ENCODE data around the gene CAPRIN1.

CAPRIN1 gene

DNA sequence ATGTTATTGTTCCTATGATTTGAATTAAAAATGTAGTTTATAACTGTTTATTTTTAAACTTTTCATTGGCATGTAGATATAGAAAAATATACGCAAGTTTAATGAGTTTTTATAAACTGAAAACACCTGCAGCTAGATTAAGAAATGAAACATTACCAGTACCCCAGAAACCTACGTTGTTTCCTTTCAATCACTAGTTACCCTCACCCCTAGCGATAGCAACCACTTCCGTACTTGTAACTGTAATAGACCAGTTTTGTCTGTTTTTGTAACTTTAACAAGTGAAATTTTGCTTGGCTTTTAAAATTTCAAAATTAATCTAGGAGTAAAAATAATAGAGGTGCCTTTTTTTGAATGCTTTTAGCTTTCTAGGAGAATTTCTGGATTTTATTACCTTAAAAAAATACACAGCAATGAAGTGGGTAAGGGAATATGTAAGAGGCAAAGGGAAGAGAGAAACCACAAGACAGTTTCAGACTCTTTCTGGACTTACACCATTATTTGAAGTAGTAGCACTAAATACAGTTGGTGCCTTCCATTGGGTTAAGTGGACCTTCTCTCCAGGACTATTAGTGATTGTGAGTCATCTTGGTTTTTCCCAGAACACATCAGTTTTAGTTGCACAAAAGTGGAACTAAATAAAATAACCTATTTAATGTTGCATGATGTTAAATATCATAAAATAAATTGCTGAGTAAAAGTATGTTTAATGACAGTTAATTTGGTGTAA lies 35.2 kb downstream of the CAPRIN1 start:
- TF ChIP-seq, protein P1, sequence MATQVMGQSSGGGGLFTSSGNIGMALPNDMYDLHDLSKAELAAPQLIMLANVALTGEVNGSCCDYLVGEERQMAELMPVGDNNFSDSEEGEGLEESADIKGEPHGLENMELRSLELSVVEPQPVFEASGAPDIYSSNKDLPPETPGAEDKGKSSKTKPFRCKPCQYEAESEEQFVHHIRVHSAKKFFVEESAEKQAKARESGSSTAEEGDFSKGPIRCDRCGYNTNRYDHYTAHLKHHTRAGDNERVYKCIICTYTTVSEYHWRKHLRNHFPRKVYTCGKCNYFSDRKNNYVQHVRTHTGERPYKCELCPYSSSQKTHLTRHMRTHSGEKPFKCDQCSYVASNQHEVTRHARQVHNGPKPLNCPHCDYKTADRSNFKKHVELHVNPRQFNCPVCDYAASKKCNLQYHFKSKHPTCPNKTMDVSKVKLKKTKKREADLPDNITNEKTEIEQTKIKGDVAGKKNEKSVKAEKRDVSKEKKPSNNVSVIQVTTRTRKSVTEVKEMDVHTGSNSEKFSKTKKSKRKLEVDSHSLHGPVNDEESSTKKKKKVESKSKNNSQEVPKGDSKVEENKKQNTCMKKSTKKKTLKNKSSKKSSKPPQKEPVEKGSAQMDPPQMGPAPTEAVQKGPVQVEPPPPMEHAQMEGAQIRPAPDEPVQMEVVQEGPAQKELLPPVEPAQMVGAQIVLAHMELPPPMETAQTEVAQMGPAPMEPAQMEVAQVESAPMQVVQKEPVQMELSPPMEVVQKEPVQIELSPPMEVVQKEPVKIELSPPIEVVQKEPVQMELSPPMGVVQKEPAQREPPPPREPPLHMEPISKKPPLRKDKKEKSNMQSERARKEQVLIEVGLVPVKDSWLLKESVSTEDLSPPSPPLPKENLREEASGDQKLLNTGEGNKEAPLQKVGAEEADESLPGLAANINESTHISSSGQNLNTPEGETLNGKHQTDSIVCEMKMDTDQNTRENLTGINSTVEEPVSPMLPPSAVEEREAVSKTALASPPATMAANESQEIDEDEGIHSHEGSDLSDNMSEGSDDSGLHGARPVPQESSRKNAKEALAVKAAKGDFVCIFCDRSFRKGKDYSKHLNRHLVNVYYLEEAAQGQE (IDR thresholded peaks at IDR 0.05; ENCODE audit: insufficient read depth in 1 of 2, low read depth in 2 of 2, low read length in 2 of 2) = no peak
- no peak for TF ChIP-seq POLR2AphosphoS5 (IDR thresholded peaks at IDR 0.05; ENCODE audit: low read depth, low read length)
- TF ChIP-seq FOXP2 (optimal IDR thresholded peaks at IDR 0.05; ENCODE audit: borderline replicate concordance, extremely low read depth, extremely low read length, insufficient read depth) = no peak
- no peak for TF ChIP-seq SIN3A (IDR thresholded peaks at IDR 0.05; ENCODE audit: borderline replicate concordance, insufficient read depth, low read length)
- no peak for TF ChIP-seq TAF1 (IDR thresholded peaks at IDR 0.05; ENCODE audit: borderline replicate concordance, insufficient read depth, low read length)

DNA sequence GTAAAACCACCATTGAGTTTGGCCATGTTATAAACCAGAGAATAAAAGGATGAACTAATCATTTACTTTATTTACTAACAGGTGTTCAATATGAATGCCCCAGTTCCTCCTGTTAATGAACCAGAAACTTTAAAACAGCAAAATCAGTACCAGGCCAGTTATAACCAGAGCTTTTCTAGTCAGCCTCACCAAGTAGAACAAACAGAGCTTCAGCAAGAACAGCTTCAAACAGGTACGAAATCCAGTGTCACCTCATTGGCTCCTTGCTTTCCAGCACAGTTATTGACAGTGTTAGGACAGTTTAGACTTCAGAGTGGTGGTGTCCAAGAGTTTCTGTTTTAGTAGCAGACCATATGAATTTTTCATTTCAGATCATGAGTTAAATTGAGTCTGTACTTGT lies 40.3 kb downstream of the CAPRIN1 start:
- TF ChIP-seq POLR2AphosphoS5 (IDR thresholded peaks at IDR 0.05; ENCODE audit: low read depth, low read length) = 0 out of 2 replicates have a peak, but pooled peaks have one; percentile 4
- no peak for TF ChIP-seq SIN3A (IDR thresholded peaks at IDR 0.05; ENCODE audit: borderline replicate concordance, insufficient read depth, low read length)

DNA sequence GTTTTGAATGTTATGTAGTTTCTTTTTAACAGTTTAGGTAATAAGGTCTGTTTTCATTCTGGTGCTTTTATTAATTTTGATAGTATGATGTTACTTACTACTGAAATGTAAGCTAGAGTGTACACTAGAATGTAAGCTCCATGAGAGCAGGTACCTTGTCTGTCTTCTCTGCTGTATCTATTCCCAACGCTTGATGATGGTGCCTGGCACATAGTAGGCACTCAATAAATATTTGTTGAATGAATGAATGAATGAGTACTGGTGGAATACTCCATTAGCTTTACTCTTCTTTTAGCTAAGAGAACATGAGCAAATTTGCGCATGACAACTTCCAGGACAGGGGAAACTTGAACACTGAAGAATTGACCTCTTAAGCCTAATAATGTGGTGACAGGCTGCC lies 47.3 kb downstream of the CAPRIN1 start:
- TF ChIP-seq TAF1 (IDR thresholded peaks at IDR 0.05; ENCODE audit: borderline replicate concordance, insufficient read depth, low read length) = no peak
- TF ChIP-seq POLR2AphosphoS5 (IDR thresholded peaks at IDR 0.05; ENCODE audit: low read depth, low read length) = no peak

DNA sequence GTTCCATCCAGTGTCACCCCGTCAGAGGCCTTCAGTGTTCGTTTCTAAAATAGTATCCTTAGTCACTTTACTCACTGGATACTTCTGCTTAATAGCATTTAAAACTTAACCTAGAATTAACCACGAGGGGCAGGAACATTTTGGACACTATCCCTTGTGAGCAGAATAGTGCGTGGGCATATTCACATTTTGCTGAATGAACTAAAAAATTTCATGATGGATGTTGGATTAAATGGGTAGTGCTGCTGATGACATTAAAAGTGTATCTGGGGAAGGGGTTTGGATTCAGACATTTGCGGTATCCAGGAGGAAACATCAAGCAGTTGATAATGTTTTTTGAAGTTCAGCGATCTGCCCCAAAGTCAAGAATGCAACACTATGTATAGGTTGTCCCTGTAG lies 53.1 kb downstream of the CAPRIN1 start:
- no peak for TF ChIP-seq SIN3A (IDR thresholded peaks at IDR 0.05; ENCODE audit: borderline replicate concordance, insufficient read depth, low read length)
- TF ChIP-seq, protein P1 (IDR thresholded peaks at IDR 0.05; ENCODE audit: insufficient read depth in 1 of 2, low read depth in 2 of 2, low read length in 2 of 2) = no peak

DNA sequence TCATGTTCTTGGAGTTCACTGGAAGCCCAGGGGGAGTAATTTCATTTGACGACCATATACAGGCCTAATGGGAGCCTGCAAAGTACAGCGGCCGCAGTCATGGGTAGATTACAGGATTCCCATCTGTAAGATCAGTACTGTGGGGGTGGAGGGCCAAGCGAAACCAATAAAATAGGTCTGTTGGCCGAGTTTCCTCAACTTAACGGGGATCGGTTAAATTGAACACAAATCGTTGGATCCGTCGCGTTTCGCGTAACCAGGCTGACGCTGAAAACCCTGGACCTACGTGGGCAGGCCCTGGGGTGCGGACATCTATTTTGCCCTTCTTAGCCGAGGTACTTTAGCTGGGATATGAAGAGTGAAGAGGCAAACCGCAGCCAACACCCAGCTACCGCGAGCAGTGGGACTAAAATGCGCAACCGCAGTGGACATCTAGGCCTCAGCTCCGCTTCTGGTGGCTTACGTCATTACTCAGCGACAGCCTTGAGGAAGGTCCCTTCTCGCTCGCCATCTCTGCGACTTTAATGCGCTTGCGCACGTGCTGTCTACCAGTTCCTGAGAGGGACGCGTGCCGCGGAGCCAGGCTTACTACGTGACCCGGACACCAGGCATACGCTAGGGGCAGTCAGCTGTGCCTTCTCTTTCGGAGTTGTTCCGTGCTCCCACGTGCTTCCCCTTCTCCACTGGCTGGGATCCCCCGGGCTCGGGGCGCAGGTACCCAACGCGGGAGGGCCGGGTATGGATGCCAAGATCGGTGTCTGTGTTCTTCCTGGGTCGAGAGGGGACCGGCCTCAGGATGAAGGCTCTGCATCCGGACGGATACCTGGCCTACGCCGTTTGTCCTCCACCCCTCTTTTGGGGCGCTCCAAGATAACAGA lies 53.8 kb downstream of the CAPRIN1 start, which contains the start of gene NAT10:
TSS of gene NAT10 (plus strand) at position 551 of the 878 bp plus-strand sequence. CDS start 2,597 bp downstream, outside the sequence.
- TF ChIP-seq FOXP2 (optimal IDR thresholded peaks at IDR 0.05; ENCODE audit: borderline replicate concordance, extremely low read depth, extremely low read length, insufficient read depth) (peak; percentile 83), TAF1 (IDR thresholded peaks at IDR 0.05; ENCODE audit: borderline replicate concordance, insufficient read depth, low read length) (no peak; the same call in 1 of the 2 replicates), POLR2AphosphoS5 (IDR thresholded peaks at IDR 0.05; ENCODE audit: low read depth, low read length) (peak; percentile 99), SIN3A (IDR thresholded peaks at IDR 0.05; ENCODE audit: borderline replicate concordance, insufficient read depth, low read length) (peak; percentile 90; the same call in 1 of the 2 replicates)
- TF ChIP-seq, protein P1 (IDR thresholded peaks at IDR 0.05; ENCODE audit: insufficient read depth in 1 of 2, low read depth in 2 of 2, low read length in 2 of 2) = peak; percentile 5 to 66; a peak in 3 of 4 replicates

DNA sequence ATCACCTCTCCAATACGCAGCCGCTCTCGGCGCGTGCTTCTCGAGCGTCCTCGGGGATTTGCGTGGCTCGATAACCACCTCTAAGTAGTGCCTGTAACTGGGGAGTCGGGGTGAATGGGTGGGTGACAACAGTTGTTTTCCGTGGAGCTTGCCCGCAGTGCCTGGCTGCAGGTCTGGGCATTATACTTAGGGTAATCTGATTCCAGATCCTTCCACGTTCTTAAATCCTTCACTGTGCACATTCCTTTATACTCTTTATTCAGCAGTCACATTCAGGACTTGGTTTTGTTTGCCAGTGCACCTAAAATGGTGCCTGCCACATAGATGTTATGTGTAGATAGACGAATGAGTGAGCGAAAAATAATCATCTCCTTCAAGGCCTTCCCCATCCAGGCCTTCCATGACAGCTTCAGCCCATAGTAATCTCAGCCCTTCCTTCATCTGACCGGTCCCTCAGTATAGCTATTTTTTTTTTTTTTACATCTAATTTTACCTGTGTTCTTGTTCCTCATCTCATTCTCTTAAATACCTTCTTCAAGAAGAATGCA lies 54.5 kb downstream of the CAPRIN1 start:
- TF ChIP-seq SIN3A (IDR thresholded peaks at IDR 0.05; ENCODE audit: borderline replicate concordance, insufficient read depth, low read length) = no peak
- no peak for TF ChIP-seq POLR2AphosphoS5 (IDR thresholded peaks at IDR 0.05; ENCODE audit: low read depth, low read length)
- TF ChIP-seq, protein P1 (IDR thresholded peaks at IDR 0.05; ENCODE audit: insufficient read depth in 1 of 2, low read depth in 2 of 2, low read length in 2 of 2) = no peak
- TF ChIP-seq TAF1 (IDR thresholded peaks at IDR 0.05; ENCODE audit: borderline replicate concordance, insufficient read depth, low read length) = no peak
- TF ChIP-seq FOXP2 (optimal IDR thresholded peaks at IDR 0.05; ENCODE audit: borderline replicate concordance, extremely low read depth, extremely low read length, insufficient read depth) = no peak

Data from PFSK-1 (cell line).